Esophagus squamous epithelium (tissue), 4 donors: ENCODE measurements around the gene DBNL.

ENCODE experiments used
- CTCF ChIP-seq, 6 experiments: fragments of 450-650 bp in 4 of 6; fragments of 200-600 bp in 2 of 6; sonication (generic) in 2 of 6; IDR thresholded peaks; one replicate each; pipeline ENCODE4 v1.5.1; 2016 to 2019; ENCODE audit warnings: antibody characterized with exemption in 6 of 6, mild to moderate bottlenecking in 4 of 6, moderate library complexity in 4 of 6
- POLR2A ChIP-seq, 4 donors: fragments of 450-650 bp; IDR thresholded peaks; one replicate each; pipeline ENCODE4 v1.6.1; 2017; ENCODE audit warnings: antibody characterized with exemption in 4 of 4, mild to moderate bottlenecking in 4 of 4, moderate library complexity in 3 of 4

GRCh38 chr7:44050915-44051560, 6.5 kb downstream of the DBNL start:
- TF ChIP-seq CTCF (IDR thresholded peaks at IDR 0.05) (no peak), POLR2A (IDR thresholded peaks at IDR 0.05) (no peak)
